Stimulated activated CD4-positive, alpha-beta T cell treated with anti-CD3 and anti-CD28 coated beads, Interleukin-15, amount 100 ng/mL, for 48 hours (primary cell): ENCODE results near the gene CEP76.

Experiments
- DNase-seq, 2 donors: peaks; one replicate each; pipeline ENCODE4 v3.0.0-alpha.2; 2020; ENCODE audit warnings: low read depth in 2 of 2

The CEP76 gene

DNA sequence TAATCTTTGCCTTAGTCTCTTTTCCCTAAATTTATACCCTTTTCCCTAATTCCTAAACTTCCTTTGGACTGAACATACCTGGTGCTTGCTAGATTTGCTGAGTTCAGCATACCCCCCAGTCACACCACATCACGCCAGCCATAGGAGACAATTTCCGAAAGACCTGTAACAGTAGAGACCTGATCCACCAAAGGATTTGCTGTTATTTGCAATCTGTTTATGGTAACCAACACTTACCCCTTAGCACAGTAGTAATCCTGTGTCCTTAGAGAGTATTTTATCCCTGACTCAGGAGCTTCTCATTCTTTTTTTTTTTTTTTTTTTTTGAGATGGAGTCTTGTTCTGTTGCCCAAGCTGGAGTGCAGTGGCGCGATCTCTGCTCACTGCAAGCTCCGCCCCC lies 8.9 kb upstream of the CEP76 start:
- DNase-seq = no peak

DNA sequence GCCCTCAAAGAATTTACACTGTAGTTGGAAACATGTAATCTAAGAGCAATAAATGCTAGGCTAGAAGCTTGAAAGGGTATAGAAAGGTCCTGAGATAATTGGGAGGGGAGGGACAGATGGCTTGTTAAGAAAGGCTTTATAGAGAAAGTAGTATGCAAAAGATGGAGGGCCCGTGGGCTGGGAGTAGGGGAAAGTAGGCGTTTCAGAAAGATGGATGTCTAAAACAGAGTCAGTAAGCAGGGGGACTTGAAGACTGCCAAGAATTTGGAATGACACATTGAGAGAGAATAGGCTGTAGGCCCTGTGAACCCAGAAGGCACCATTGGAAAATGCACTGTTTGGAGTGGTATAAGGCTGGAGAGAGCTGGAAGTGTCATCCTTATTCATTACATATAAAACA lies 1.1 kb upstream of the CEP76 start:
- DNase-seq = no peak

DNA sequence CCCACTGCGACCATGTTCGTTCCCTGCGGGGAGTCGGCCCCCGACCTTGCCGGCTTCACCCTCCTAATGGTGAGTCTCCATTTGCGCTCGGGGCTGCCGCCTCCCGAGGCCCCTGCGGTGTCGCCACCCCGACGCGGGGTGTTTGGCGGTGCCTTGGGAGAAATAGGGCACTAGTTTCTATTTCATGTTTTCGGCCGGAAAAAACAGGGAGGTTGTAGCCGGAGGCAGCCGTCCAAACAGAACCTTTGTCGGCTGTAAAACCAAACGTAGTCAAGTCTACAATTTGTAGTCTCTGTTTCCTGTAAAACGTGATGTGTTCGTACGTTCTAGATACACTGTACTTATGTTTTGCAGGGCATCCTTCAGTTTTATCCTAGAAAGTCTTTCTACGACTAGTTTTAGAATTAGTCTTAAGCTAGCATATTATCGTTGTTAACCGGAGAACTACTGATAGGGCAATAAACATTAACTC lies 609 bp upstream of the CEP76 start:
- no peak for DNase-seq

DNA sequence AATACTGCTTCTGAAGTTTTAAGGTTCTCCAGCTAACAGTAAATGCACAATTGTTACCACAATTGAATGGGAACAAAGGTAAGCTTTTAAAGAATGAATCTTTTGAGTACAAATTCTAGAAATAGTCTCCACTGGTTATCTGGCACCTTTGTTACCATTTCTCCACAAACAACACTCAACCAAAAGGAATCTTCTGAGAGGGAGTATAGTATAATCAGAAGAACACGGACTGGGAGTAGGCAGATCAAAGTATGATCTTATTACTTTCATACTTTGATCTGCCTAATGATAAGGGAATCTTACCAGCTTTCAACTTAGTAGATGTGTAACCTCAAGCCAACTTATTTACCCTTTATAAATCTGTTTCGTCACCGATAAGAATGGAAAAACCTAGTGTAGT lies 1.4 kb downstream of the CEP76 start:
- DNase-seq = no peak

DNA sequence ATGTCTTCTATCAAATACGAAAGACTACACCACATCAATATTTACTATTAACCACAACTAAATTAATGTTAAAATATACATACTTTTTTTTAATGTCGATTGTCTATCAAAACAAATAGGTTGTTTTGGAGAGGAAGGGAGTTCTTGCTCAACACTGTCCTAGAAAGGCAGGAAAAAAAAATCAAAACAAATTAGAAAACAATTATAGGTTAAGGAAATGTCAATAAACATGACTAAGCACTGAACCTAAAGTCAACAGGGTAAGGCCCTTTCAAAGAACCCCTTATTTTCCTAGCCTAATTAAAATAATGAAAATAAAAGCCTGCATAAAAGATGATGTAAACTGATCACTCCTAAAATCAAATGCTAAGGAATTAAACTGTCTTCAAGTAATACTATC lies 2.8 kb downstream of the CEP76 start:
- DNase-seq = no peak

DNA sequence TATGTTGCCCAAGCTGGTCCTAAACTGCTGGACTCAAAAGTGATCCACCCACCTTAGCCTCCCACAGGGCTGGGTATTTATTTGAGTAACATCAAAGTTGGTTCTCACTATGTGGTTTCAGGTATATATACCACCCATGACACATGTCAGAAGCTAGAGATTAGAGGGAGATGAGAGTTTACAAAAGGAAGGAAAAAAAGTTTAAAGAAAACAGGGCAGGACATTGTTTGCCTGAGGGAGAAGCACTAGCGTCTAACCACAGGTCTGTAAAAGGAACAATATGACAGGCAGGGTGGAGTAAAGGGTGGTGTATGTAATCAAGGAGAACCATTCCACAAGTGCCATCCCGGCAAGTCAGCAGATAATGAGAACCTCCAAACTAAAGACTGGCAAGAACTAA lies 8.5 kb downstream of the CEP76 start:
- DNase-seq = no peak

DNA sequence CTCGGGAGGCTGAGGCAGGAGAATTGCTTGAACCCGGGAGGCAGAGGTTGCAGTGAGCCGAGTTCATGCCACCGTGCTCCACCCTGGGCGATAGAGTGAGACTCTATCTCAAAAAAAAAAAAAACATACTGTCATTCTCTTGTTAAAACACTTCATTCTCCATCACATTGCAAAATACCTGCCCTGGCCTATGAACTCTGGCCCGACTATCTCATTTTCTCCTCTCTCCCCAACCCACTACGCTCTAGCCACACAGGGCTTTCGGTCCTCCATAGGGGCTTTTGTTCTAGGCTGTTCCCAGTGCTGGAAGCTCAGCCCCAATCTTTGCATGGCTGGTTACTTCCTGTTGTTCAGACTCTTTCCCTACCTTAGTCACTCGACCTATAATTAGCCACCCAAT lies 10.3 kb downstream of the CEP76 start:
- DNase-seq = no peak

DNA sequence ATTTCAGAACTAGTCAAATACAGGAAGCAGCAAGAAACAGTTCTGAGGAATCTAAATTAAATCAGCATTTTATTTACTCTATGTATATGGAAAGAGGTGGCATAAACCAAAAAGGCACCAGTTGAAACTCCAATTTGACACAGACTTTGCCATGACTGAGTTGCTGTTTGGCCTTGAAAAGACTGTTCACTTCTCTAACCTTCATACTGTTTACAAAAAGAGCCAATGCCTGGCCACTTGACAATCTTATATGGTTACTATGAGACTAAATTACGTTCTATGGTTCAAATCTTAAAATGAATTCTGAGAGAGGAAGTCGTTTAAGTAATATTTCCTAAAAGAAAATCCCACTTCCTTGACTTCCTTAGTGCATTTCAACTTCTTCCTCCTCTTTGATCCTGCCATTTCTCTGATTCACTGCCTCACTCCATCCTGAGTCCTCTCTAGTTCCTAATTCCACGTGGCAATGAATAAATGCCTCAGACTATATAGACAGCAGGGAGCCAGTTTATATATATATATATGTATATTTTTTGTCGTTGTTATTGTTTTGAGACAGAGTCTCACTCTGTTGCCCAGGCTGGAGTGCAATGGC lies 13.2 kb downstream of the CEP76 start:
- DNase-seq = no peak

DNA sequence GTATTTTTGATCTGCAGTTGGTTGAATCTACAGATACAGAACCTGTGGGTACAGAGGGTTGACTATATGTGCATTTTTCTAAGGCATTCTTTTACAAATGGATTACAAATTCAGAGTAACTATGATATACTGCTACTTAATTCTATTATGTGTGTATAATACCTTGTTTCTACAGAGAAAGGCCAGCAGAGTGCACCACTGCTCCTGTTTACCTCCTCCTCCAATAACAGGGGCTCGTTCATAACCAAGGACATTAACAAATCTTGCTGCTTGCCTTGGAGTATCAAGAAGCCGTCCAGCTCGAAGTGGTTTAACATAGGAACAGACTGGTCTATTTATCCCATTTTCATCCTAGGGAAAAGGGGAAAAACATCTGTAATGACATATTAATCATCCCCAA lies 16.4 kb downstream of the CEP76 start:
- no peak for DNase-seq

DNA sequence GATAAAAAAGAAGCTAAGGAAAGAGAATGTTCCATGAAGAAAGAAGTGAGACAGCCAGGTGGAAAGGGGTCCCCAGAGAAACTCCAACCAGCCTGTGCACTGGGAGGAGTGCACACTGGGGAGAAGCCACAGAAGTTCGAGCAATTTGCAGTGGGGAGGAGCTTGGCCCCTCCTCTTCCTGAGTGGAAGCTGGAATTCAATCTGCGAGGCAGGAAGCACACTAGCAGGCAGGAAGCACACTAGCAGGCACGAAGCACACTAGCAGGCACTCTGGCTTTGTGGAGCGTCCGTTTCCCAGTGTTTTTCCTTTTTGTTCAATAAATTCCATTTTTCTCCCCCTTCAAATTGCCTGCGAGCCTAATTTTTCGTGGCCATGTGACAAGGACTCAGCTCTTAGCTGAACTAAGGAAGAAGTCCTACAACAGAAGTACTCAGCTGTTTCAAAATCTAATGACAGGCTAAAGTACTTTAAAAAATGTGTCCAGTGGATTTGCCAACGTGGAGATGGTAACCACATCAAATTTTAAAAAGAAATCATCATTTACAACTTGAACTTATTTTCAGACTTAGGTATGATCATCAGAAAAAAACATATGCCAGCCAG lies 23.2 kb downstream of the CEP76 start:
- DNase-seq = no peak

DNA sequence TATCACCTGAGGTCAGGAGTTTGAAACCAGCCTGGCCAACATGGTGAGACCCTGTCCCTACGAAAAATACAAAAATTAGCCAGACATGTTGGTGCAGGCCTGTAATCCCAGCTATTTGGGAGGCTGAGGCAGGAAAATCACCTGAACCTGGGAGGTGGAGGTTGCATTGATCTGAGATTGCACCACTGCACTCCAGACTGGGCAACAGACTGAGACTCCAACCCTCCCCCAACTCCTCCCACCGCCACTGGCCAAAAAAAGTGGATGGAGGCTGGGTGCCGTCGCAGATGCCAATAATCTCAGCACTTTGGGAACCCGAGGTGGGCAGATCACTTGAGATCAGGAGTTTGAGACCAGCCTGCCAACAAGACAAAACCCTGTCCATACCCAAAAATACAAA lies 34.5 kb downstream of the CEP76 start:
- no peak for DNase-seq

DNA sequence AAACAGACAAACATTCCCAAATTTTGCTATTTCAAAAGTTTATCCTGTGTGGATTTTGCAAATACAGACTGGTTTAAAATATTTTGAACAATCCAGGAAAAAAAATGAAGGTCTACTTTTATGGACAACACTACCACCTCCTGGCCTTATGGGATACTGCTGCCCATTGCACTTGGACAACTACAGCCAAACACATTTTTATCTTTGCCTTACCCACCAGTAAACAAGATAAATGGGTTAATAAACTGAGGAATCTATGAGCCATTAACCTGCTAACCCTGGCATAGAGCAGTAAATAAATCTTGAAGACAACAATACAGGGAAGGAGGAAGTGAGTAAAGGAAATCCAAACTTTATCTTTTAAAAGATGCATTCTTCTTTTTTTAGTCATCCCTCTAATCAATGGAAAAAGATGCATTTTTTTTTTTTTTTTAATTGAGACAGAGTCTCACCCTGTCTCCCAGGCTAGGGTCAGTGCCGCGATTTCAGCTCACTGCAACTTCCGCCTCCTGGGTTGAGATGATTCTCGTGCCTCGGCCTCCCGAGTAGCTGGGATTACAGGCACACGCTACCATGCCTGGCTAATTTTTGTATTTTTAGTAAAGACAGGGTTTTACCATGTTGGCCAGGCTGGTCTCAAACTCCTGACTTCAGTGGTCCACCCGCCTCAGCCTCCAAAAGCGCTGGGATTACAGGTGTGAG lies 42.5 kb downstream of the CEP76 start:
- peak in 1 of 2 donors; percentile 30 for DNase-seq

DNA sequence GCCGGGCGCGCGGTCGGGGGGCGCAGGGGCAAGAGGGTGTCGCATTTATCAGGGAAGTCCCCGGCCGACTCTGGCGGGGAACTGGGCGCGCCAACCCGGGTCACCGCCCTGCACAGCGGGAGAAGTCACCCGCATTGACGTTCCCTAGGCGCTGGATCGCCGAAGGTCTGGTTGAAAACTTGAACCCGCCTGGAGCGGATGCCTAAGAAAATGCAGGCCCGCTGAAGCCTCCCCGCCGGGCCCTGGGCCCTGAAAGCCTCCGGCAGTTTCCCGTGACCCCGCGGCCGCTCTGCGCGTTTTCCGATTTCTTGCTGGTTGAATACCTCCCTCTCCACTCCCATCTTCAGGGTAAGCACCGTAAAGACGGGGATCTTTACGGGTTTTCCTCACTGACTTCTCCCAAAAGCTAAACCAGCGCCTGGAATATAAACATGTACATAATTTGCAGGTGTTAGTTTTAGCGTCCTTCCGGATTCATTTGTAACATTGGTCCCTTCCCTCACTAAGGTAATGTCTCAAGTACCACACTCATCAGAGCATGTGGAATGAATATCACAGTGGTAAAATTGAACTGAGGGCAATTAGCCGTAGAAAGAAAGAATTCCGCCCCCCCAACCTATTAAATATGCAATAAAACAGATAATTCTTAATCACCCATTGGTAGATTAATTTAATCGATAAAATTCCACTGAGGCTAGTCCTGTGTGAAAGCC lies 43.9 kb downstream of the CEP76 start:
- no peak for DNase-seq

DNA sequence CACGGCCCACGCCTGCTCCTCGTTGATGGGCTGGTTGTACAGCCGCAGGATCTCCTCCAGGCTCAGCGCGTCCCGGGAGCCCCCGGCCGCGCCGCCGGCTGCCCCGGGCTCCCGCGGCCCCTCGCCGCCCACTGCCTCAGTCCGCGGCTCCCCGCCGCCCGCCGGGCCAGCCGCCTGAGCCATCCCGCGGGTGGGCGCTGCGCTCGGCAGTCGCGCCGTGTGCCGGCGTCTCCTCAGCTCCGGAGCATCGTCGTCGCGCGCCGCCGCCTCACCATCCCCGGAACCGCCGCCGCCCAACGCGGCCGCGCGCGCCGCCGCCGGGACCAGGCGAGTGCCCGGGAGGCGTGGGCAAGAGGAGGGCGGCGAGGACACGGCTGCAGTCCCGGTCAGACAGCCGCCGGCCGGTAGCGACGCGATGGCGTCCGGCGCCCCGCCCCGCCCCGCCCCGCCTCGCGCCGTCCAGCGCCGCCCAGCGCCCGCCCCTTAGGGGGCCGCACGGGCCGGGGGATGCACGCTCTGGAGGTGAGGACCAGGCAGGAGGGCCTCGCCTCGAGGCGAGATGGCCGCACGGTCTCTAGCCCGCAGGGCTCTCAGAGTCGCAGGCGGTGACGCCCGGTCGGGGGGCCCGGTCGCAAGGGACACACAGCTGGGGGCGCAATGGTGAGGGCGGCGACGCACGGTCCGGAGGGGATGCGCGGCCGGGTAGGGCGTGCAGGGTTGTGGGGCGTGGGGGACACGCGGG lies 44.7 kb downstream of the CEP76 start, which contains the start of gene SPIRE1:
Gene SPIRE1 (minus strand): TSS at position 424 of the 742 bp plus-strand sequence. CDS start 241 bp downstream, at position 183.
- no peak for DNase-seq

DNA sequence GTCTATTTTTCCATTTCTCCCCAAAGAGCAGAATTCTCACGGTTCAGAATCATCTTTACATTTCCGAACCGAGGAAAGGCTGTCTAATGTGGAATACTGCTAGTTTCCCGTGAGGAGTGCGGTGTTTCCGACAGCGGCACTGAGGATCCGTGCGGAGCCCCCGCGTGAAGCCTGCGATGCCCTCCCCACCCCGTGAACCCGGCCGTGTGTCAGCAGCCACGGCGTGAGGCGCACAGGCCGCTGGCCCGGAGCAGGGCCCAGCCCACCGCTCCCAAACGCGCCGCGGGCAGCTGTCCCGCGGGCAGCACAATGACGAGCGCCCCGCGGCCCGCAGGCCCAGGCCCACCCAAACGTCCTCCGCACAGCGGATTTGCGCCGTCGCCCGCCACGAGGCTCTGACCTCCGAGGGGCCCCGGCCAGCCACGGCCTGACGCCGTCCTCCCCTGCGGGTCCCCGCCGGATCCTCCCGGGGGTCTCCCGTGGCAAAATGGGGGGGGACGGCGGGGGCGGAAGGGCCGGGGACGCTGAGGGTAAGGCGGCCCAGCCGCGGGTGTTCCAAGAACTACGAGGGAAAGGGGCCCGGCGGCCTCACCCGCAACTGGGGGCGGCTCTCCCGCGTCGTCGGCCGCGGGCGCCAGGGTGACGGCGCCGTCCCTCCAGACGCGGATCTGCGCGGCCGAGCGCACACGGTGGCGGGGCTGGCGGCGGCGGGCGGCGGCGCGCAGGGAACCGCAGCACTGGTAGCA lies 45.4 kb downstream of the CEP76 start:
- DNase-seq = no peak

DNA sequence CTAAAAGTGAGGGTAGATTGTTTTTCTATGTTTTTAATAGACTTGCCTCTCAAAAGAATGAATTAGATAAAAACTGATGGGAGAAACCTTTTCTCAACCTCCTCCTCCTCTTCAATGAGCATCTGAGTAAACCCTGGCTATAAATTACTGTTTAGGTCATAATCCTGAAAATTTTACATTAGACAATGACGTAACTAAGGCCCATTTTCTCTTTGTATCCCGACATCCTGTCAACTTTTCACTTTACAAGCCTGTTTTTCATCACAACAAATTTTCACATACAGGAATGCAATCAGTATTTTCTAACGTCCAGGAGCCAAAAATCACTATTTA lies 46.0 kb downstream of the CEP76 start:
- no peak for DNase-seq

DNA sequence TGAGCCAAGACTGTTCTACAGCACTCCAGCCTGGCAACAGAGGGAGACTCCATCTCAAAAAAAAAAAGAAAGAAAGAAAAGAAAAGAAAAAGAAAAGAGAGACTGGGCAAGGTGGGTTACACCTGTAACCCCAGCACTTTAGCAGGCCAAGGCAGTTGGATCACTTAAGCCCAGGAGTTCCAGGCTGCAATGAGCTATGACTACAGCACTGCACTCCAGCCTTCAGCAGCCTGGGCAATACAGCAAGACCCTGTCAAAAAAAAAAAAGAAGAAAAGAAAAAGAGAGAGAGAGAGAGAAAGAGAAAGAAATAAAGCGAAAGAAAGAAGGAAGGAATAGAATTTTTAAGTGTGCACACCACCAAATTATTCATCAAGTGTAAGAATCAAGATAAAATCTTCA lies 47.6 kb downstream of the CEP76 start:
- no peak for DNase-seq

DNA sequence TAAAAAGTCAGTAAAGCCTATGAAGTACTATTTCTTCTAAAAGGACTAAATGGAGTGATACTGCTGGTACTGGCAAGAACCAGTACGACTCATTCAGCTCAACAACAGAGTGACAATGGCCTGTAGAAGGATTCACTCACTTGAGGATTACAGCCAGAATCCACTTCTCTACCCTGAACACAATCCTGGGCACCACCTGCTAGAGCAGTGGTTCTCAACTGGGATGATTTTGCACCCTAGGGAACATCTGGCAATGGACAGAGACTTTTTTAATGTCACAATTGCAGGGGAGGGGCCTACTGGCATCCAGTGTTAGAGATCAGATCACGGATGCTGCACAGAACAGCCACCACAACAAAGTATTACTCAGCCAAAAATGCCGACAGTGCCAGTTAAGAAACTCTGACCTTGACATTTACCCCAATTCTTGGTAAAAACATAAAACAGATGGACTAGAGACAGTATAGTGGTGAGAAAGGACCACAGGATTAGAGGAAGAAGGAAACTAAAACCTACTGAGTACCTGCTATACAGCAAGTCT lies 49.6 kb downstream of the CEP76 start:
- DNase-seq = no peak

DNA sequence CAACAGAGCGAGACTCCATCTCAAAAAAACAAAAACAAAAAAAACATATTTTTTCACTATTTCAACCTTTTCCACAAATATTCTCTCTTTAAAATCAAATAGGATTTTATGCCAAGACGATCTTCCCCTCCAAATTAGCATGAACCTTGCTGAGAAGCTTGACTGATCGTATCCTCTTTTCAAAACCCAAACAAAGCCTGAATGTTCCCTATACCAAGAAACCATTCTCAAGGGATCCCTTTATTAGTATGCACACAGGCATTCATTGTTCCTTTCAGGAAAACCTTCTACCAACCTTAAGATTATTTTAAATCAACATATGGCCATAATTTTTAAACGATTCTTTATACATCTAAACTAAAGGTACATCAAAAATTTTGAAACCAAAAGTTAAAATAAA lies 50.9 kb downstream of the CEP76 start:
- DNase-seq = no peak

DNA sequence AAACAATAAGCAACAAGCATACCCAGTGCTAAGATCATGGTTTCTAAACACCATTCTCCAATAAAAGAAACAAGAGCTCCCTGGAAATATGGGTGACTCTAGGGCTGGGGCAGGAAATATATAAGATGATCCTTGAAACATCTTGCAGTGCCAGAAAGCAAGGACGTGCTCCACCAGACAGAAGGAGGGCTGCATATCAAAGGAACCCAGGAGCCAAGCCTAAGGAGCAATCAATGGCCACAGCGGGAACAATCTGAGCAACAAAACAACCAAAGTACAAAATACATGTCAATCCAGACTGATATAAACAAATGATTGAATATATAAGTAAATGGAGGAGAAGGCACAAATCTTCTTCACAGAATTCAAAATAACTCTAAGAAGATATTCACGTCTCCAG lies 54.8 kb downstream of the CEP76 start:
- no peak for DNase-seq

DNA sequence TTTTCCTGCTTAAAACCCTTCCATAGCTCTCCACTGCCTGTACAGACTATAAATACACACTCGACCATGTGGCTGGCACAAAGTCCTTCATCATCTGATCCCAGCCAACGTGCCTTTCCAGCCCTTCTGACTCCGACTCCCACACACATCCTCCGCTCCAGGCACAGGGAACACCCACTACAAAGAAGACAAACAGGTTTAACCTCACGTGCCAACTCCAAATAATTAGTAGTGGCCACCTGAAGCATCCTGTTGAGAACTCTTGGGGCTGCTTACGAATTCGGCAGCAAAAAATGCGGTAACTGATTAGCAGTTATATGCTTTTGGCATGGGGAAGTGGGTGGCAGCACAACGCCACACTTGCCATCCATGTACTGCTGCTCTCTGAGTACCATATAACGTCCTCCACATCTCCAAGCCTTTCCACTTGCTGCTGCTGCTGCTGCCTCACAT lies 56.7 kb downstream of the CEP76 start:
- DNase-seq = no peak
